H54 (cell line): ENCODE results near the gene PAQR8.
"Not testable (repeated sequence)": the region's sequence is repeated elsewhere in the genome, so short reads cannot be mapped to it uniquely, and the experiment has no call there.

Experiments used
- DNase-seq: peaks from one replicate; pipeline ENCODE4 v3.0.0; 2011; ENCODE audit warnings: low spot score, mixed read lengths; ENCODE audit not compliant: insufficient read length
- FAIRE-seq: peaks from 3 replicates; lab custom pipeline; 2011; peaks lifted over from hg19 to GRCh38; lab: Jason Lieb, UNC
- POLR2A ChIP-seq: IDR thresholded peaks from 2 replicates; pipeline ENCODE4 v1.6.1; 2011; ENCODE audit warnings: low read depth, mild to moderate bottlenecking, low read length

PAQR8 gene

DNA sequence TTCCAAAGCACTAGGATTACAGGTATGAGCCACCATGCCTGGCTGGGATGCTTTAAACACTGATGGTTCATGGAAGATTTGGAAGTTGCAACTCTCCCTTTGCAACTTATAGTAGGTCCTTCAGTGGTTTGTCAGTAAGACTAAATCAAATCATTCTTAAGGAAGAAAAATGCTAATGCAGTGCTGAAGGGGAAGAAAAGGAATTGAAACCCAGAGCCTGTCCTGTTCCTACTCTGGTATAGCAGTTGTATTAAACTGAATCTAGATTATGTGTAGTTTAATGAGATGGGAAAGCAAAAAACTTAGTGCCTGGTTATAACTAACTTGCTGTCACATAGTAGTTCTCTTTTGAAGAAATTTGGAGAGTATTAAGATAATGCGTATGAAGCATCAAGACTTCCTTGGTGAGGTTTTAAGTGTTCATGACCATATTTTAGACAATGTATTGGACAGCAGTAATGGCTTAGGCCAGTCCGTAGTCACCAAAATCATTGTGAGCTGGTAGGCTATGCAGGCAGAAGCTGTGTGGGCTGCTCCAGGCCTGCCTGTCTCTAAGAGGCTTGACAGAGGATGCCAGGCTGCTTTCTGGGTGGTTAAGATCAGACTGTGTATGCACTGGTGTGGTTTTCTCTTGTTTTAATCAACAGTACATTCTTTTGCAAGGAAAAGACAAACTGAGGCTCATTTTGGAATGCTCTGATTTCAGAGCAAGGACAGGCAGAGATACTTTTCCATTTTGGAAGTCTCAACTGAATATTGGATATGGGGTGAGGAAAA, 14.0 kb downstream of the PAQR8 start:
- TF ChIP-seq POLR2A = no peak
- no peak for DNase-seq
- no peak for FAIRE-seq

DNA sequence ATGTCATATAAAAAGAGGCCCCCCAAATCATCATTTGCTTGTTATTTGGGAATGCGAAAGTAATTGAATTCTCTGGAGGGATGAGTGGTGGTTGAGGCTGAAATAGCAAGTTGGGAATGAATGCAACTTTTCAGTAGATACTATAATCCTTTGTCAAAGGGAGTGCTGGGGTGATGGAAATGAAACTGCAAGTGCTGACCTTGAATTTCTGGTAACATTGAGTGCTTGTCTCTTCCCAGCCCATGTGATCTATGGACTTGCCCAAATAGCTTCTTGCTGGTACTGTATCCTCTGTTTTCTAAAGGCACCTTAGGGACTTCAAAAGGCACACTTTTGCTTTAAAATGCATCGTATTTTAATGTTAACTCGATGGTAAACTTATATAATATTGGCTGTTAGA, 14.8 kb downstream of the PAQR8 start:
- DNase-seq (no peak), FAIRE-seq (no peak)
- no peak for TF ChIP-seq POLR2A

DNA sequence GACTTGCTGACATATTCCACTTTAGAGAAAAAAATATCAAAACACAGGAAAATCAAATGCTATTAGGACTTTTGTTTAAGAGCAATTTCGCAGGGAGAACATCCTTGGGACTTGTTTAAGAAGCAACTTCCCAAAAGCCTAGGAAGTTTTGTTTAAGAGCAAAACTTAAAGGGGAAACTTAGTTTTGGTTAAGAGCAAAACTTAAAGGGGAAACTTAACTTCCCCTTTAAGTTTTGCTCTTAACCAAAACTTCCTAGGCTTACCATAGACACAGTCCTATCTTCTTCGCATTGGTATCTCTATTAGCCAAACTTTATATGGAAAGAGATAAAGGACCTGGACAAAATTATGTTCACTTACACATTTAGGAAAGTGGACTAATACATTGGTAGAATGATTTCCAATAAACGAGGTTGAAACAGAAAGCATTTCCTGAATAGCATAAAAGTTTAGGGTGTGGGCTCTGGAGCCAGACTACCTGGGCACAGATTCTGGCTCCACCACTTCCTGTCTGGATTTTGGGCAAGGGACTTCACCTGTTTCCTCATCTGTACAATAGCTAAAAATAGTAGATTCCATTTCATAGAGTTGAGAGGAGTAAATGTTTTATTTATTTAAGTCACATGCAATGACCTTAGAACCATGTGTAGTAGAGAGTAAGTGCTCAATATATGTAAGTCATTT, 15.7 kb downstream of the PAQR8 start:
- DNase-seq (no peak), FAIRE-seq (no peak)
- no peak for TF ChIP-seq POLR2A

DNA sequence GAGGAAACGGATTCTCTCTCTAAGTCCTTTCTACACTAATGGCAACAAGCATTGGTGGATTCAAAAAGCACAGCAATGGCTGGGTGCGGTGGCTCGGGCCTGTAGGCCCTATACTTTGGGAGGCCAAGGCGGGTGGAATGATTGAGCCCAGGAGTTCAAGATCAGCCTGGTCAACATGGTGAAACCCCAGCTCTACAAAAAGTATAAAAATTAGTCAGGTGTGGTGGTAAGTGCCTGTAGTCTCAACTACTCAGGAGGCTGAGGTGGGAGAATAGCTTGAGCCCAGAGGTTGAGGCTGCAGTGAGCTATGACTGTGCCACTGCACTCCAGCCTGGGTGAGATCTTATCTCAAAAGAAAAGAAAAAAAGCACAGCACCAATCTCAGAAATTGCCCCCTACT, 19.3 kb downstream of the PAQR8 start:
- no peak for TF ChIP-seq POLR2A
- FAIRE-seq = no peak

DNA sequence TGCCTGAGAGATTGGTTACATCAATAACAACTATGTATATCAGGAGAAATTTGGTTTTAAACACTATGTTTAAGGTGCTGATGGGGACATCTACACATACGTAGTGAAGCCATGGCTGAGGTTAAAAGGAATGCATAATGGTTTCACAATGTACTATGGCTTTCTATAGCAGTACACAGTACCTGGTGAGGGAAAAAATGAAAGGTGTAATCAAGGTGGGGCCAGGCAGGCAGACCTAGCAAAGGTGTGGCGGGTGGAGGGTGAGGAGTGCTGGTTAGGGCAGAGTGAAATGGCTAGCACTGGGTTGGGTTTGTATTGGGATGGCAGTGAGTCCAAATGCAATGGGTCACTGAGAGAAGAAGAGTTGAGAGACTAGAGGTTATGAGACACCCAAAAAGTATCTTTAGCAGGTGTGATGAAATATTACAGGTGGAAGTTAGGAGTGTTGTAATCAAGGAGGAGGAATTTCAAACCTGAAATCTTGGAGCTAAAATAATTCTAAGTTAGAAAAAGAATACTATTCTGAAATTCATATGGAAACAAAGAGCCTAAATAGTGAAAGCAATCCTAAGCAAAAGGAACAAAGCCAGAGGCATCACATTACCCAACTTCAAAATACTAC, 22.3 kb downstream of the PAQR8 start:
- TF ChIP-seq POLR2A = no peak
- FAIRE-seq = no peak
- no peak for DNase-seq

More for the DNA sequence above, 19.3 kb downstream of the PAQR8 start:
- no peak for DNase-seq

DNA sequence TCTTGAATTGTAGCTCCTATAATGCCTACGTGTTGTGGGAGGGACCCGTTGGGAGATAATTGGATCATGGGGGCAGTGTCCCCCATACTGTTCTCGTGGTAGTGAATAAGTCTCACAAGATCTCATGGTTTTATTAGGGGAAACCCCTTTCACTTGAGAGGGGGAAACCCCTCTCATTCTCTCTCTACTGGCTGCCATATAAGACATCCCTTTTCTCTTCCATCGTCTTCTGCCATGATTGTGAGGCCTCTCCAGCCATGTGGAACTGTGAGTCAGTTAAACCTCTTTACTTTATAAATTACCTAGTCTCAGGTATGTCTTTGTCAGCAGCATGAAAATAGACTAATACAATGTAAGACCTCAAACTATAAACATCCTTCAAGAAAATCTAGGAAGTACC, 23.1 kb downstream of the PAQR8 start:
- FAIRE-seq (no peak), DNase-seq (no peak)
- no peak for TF ChIP-seq POLR2A

DNA sequence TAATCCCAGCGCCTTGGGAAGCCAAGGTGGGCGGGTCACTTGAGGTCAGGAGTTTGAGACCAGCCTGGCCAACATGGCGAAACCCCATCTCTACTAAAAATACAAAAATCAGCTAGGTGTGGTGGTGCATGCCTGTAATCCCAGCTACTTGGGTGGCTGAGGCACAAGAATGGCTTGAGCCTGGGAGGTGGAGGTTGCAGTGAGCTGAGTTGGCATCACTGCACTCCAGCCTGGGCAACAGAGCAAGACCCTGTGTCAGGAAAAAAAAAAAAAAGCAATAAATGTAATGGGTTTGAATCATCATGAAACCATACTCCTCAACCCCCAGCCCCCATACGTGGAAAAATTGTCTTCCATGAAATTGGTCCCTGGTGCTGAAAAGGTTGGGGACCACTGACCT, 26.2 kb downstream of the PAQR8 start:
- not testable (repeated sequence) for DNase-seq, FAIRE-seq

DNA sequence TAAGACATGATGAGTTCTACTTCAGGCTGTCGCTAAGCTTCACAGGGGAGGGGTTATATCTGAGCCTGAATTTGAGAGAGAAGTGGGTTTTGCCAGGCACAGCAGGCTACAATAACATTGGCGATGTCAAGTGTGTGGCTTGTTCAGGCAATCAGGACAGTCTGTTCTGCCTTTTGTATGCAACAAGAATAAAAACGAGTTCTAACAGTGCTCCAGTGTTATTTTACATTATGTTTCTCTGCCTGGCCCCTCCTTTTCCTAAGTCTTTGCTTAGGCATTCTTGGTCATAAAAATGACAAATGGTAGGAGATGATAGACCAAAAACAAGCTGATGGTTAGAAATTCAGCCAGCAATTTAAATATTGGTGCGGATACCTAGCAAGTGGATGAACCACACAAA, 26.8 kb downstream of the PAQR8 start:
- TF ChIP-seq POLR2A = no peak
- DNase-seq = no peak
- FAIRE-seq = no peak

DNA sequence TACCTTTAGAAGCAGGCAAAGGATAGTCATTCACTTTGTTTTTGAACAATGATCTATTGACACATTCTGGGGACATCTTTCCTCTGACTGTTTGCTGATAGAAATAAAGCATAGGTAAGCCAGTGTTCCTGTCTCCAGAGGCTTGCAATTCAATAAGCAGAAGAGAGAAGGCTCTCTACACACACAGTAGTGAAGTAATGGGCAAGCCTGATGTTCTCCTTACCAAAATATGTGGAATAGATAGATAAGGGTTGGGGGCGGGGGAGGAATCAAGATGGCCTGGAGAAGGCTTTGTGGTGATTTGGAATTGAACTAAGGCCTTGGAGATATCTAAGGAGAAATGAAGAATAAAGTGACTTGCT, 27.3 kb downstream of the PAQR8 start:
- no peak for TF ChIP-seq POLR2A
- DNase-seq (no peak), FAIRE-seq (no peak)

DNA sequence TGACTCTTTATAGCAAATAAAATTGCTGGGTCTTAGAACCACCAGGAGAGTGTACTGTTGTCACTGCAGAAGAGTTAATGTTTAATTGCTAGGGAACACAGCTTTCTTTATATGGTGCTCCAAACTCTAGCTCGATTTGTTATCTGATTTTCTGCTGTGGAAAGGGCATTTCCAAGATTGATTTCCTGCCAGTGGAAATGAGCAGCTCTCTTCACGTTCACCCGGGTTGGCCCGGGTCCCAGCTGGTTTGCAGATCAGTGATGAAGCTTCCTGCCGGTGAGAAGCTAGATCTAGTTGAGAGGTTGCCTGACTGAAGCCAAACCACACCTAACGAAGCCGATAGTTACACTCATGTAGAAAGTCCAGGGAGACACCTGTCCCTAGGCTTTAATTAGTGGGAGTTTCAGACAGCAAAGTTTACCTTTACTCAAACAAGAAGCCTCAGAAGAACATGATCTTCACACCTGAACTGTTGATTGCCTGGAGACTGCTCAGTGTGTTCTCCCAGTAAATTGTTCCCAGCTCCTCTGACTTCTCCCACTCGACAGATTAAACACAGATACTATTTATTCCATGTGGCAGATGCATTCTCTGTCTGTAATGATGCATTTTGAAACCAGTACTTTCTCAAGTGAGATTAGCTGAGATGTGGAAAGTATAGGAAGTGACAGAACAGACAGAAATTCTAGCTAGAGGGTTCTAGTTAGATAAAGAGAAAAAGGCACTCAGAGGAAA, 27.8 kb downstream of the PAQR8 start:
- no peak for TF ChIP-seq POLR2A
- DNase-seq (no peak), FAIRE-seq (peak; percentile 84)

DNA sequence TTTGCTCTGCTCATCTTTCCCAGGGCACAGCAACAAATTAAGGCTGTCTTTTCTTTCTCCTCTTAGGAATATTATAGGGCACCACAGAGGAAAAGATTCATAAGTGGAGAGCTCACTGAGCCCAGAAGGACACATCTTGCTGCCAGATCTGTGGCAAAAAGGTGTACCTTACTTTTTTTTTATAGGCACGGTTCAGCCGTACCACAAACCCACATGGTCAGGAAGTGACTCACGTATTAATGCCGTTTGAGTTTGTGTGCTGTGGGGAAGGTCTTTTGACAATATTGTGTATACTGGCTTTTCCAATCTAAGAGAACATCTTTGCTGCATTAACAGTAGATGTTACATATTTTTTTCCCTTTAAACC, 28.4 kb downstream of the PAQR8 start:
- DNase-seq = peak; percentile 47
- no peak for TF ChIP-seq POLR2A
- peak; percentile 93 for FAIRE-seq

DNA sequence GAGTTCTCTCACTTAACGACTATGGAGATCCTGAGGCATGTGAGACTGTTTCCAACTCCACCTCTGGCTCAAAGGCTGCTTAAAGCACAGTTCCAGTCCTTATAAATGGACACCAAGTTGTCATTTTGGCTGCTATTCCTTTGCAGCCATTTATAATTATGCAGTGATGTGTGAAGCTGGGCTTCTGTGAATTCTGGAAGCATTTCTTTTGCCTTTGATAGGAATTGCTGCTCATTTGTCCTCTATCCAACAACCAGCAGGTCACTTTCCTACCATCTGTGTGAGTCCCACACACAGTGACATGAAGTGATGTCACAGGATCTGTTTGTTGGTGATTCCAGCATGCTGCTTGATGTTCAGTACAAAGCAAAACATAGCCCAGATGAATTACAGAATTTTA, 29.6 kb downstream of the PAQR8 start:
- TF ChIP-seq POLR2A = no peak
- FAIRE-seq (no peak), DNase-seq (no peak)

DNA sequence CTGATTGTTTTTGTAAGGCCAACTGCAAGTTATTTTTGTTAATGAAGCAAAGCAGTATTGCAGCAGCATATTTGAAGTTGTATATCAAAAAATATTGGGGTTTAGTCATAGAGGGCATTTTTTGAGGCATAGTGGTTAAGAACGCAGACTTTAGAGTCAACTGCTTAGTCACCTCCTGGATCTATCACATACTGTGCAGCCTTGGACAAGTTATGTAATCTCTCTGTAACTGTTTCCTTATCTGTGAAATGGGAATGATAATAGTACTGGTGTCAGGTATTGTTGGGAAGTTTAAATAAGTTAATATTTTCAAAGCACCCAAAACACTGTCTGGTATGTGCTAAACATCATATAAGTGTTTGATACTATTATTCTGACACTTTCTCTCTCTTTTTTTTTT, 31.0 kb downstream of the PAQR8 start:
- TF ChIP-seq POLR2A = no peak
- peak; percentile 58 for FAIRE-seq
- no peak for DNase-seq

DNA sequence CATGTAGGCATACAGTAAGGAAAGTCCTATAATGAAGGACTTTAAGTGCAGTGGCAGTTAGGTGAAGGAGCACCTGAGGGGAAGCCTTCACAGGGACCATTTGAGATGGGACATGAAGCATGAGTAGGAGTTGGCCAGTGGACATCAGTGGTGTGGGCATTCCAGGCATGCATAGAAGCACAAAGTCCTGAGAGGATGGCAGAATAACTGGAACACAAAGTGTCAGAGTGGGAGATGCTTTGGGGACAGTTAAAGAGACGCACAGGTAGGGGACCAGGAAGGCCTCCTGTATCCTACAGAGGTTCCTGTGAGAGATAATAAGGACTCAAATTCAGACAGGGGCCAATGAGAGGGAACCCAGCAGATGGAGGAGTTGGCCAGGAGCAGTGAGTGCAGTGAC, 31.8 kb downstream of the PAQR8 start:
- DNase-seq (no peak), FAIRE-seq (no peak)
- TF ChIP-seq POLR2A = no peak
